Natural killer cell (primary cell): ENCODE measurements around the gene RTF1. TPM values are rescaled to one million over a fixed set of nuclear protein-coding genes. Genes with fewer than 3 reads are reported as not detected.
A peak's percentile ranks its signal among the peaks of the same experiment; 100 is the strongest.

Source experiments
- ATAC-seq, 3 donors: fragments of 150-1000 bp in 2 of 3; fragments of 200-7000 bp in 1 of 3; cut with Tn5 transposase; 1 replicate in 1 of 3; 2 replicates in 2 of 3; pipeline ENCODE4 v1.10.0; 2021; ENCODE audit warnings: mild to moderate bottlenecking in 2 of 3, moderate library complexity in 2 of 3
- DNase-seq, 2 donors: peaks; one replicate each; pipeline versions ENCODE4 v3.0.0 to v3.0.0-alpha.2; 2013 to 2021; ENCODE audit warnings: mixed read lengths in 1 of 2
- H3K27ac ChIP-seq: one replicate; pipeline ENCODE4 v1.5.1; 2013; ENCODE audit warnings: mild to moderate bottlenecking, low read length
- H3K27me3 ChIP-seq: one replicate; pipeline ENCODE4 v1.6.1; 2013; ENCODE audit warnings: low read length; ENCODE audit not compliant: control insufficient read depth, insufficient read depth
- H3K36me3 ChIP-seq: one replicate; pipeline ENCODE4 v1.6.1; 2013; ENCODE audit warnings: low read length; ENCODE audit not compliant: control insufficient read depth, insufficient read depth
- H3K4me1 ChIP-seq: one replicate; pipeline ENCODE4 v1.6.1; 2013; ENCODE audit warnings: low read length; ENCODE audit not compliant: control insufficient read depth, insufficient read depth
- H3K4me3 ChIP-seq: one replicate; pipeline ENCODE4 v1.5.1; 2013; ENCODE audit warnings: low read length
- H3K9me3 ChIP-seq: one replicate; pipeline ENCODE4 v1.6.1; 2013; ENCODE audit warnings: low read length; ENCODE audit not compliant: control insufficient read depth, insufficient read depth
- H3K27ac Mint-ChIP-seq, 2 donors: one replicate each; pipeline ENCODE4 v1.8.0; 2022; ENCODE audit warnings: mild to moderate bottlenecking in 2 of 2, mixed read lengths in 2 of 2, moderate library complexity in 1 of 2
- H3K27me3 Mint-ChIP-seq, 2 donors: one replicate each; pipeline ENCODE4 v1.8.0; 2022; ENCODE audit warnings: low read depth in 2 of 2, mixed read lengths in 2 of 2
- H3K36me3 Mint-ChIP-seq: one replicate; pipeline ENCODE4 v1.8.0; 2022; ENCODE audit warnings: mixed read lengths
- H3K4me1 Mint-ChIP-seq, 2 donors: one replicate each; pipeline ENCODE4 v1.8.0; 2022; ENCODE audit warnings: mixed read lengths in 2 of 2
- H3K4me3 Mint-ChIP-seq: one replicate; pipeline ENCODE4 v1.8.0; 2022; ENCODE audit warnings: mild to moderate bottlenecking, moderate library complexity, mixed read lengths
- H3K9me3 Mint-ChIP-seq, 2 donors: one replicate each; pipeline ENCODE4 v1.8.0; 2022; ENCODE audit warnings: mixed read lengths in 2 of 2
- CTCF ChIP-seq: fragments of 200-600 bp; IDR thresholded peaks from one replicate; pipeline ENCODE4 v1.8.0; 2022; ENCODE audit warnings: antibody characterized with exemption
- WGBS: methylation state at CpG from one replicate; pipeline ENCODE4 v1.1.7; 2013; ENCODE audit warnings: missing lambda C conversion rate; ENCODE audit not compliant: insufficient coverage; 5-methylcytosine and 5-hydroxymethylcytosine counted together
- intact Hi-C: fragments of 100-400 bp; cut with micrococcal nuclease; formaldehyde crosslinking; loops from one replicate; pipeline ENCODE4 v1.14.2; 2022
- total RNA-seq, 4 donors: library from RNA; stranded (reverse); fragments of 120-200 nt in 1 of 4; gene quantifications; one replicate each; pipeline versions ENCODE4 v1.2.3 to v1.2.4, GENCODE V29; 2013 to 2022

The RTF1 gene
- total RNA-seq, 3 donors from 2014 or later (not counting 1 experiment from before 2014, with no cell fraction given): 35.8 to 53.1 (median 42.7) TPM

GRCh38 chr15:41506796-41507341, 90.0 kb downstream of the RTF1 start:
- no peak overlapping the region for H3K27ac Mint-ChIP-seq
- no peak for ATAC-seq
- Histone ChIP-seq H3K9me3 (no peaks in the 10 kb centered on the region), H3K36me3 (no peaks in the 10 kb centered on the region), H3K27ac (no peak overlapping the region), H3K4me3 (no peak overlapping the region), H3K27me3 (peaks cover 12% of the 10 kb centered on the region), H3K4me1 (peaks cover 23% of the 10 kb centered on the region)
- intact Hi-C loops: no loop called here
- H3K9me3 Mint-ChIP-seq: no peaks in the 10 kb centered on the region
- H3K36me3 Mint-ChIP-seq: no peaks in the 10 kb centered on the region
- H3K27me3 Mint-ChIP-seq: peaks cover 0 to 17% of the 10 kb centered on the region in 2 donors
- no peak overlapping the region for H3K4me3 Mint-ChIP-seq
- no peak for TF ChIP-seq CTCF
- H3K4me1 Mint-ChIP-seq: peaks cover under 1 to 19% of the 10 kb centered on the region in 2 donors
- DNase-seq: peak in 1 of 2 donors; percentile 39
- 81% methylated on average over 10 of the region's 10 CpGs for WGBS

GRCh38 chr15:41507820-41508290, 91.0 kb downstream of the RTF1 start:
- no peak for TF ChIP-seq CTCF
- H3K9me3 Mint-ChIP-seq: no peaks in the 10 kb centered on the region
- ATAC-seq: no peak
- H3K27ac ChIP-seq: no peak overlapping the region
- no peaks in the 10 kb centered on the region for H3K36me3 Mint-ChIP-seq
- H3K27me3 Mint-ChIP-seq: peaks cover 0 to 19% of the 10 kb centered on the region in 2 donors
- DNase-seq: no peak
- no peak overlapping the region for H3K4me3 ChIP-seq
- intact Hi-C loops: no loop called here
- H3K4me3 Mint-ChIP-seq: no peak overlapping the region
- peaks cover 10 to 18% of the 10 kb centered on the region in 2 donors for H3K4me1 Mint-ChIP-seq
- H3K27me3 ChIP-seq: peaks cover 13% of the 10 kb centered on the region
- 91% methylated on average over 7 of the region's 7 CpGs for WGBS
- H3K36me3 ChIP-seq: no peaks in the 10 kb centered on the region
- H3K9me3 ChIP-seq: no peaks in the 10 kb centered on the region
- H3K27ac Mint-ChIP-seq: no peak overlapping the region
- peaks cover 23% of the 10 kb centered on the region for H3K4me1 ChIP-seq

GRCh38 chr15:41510728-41511127, 93.8 kb downstream of the RTF1 start:
- no peak overlapping the region for H3K4me3 Mint-ChIP-seq
- no peak overlapping the region for H3K4me3 ChIP-seq
- DNase-seq (no peak), ATAC-seq (no peak)
- H3K4me1 ChIP-seq: peaks cover 34% of the 10 kb centered on the region
- no peak overlapping the region for H3K27ac Mint-ChIP-seq
- no peaks in the 10 kb centered on the region for H3K36me3 Mint-ChIP-seq
- peaks cover 16% of the 10 kb centered on the region for H3K27me3 ChIP-seq
- no peaks in the 10 kb centered on the region for H3K9me3 ChIP-seq
- H3K27ac ChIP-seq: no peak overlapping the region
- no peak for TF ChIP-seq CTCF
- H3K4me1 Mint-ChIP-seq: peaks cover 25 to 26% of the 10 kb centered on the region in 2 donors
- no peaks in the 10 kb centered on the region for H3K9me3 Mint-ChIP-seq
- H3K27me3 Mint-ChIP-seq: peaks cover 0 to 19% of the 10 kb centered on the region in 2 donors
- no peaks in the 10 kb centered on the region for H3K36me3 ChIP-seq
- intact Hi-C loops: no loop called here
- 86% methylated on average over 7 of the region's 7 CpGs for WGBS
